Renal pelvis (tissue), 4 donors: ENCODE measurements around the gene TMEM233. TPM values are rescaled to one million over a fixed set of nuclear protein-coding genes. Genes with fewer than 3 reads are reported as not detected.
A peak's percentile ranks its signal among the peaks of the same experiment; 100 is the strongest.
"Not testable (repeated sequence)": the region's sequence is repeated elsewhere in the genome, so short reads cannot be mapped to it uniquely, and the experiment has no call there.

Source experiments
- DNase-seq: peaks from one replicate; pipeline ENCODE4 v3.0.0-alpha.2; 2013
- polyA plus RNA-seq, 3 donors: library from polyadenylated mRNA; unstranded; fragments of 120-200 nt; gene quantifications; one replicate each; pipeline ENCODE4 v1.2.1, GENCODE V29; 2013; ENCODE audit not compliant: insufficient read length in 3 of 3

The TMEM233 gene
- polyA plus RNA-seq, 3 donors = 1.4 to 2.0 (median 1.8) TPM

- no peak for DNase-seq
These were observed 59.1 kb downstream of the TMEM233 start for GRCh38 chr12:119652665-119653064.

- not testable (repeated sequence) for DNase-seq
These were observed 63.4 kb downstream of the TMEM233 start for GRCh38 chr12:119657001-119657400.

GRCh38 chr12:119658166-119658565 lies 64.6 kb downstream of the TMEM233 start:
- DNase-seq = not testable (repeated sequence)

- no peak for DNase-seq
These were observed 65.8 kb downstream of the TMEM233 start for GRCh38 chr12:119659289-119659897.

- no peak for DNase-seq
These were observed 66.5 kb downstream of the TMEM233 start for GRCh38 chr12:119660076-119660475.

- no peak for DNase-seq
These were observed 68.3 kb downstream of the TMEM233 start for GRCh38 chr12:119661882-119662281.

- DNase-seq = no peak
These were observed 71.1 kb downstream of the TMEM233 start for GRCh38 chr12:119664642-119665041.

- no peak for DNase-seq
These were observed 71.8 kb downstream of the TMEM233 start for GRCh38 chr12:119665164-119665929.

- no peak for DNase-seq
These were observed 72.7 kb downstream of the TMEM233 start for GRCh38 chr12:119666226-119666795.

- no peak for DNase-seq
These were observed 73.5 kb downstream of the TMEM233 start for GRCh38 chr12:119666900-119667576.

GRCh38 chr12:119667577-119668323 lies 74.2 kb downstream of the TMEM233 start, which contains the start of gene PRKAB1:
PRKAB1 (plus strand) TSS chr12:119668133; CDS start chr12:119668245, 112 bp downstream.
- DNase-seq = peak; percentile 95

GRCh38 chr12:119668324-119668841 lies 74.8 kb downstream of the TMEM233 start:
- DNase-seq = no peak

- DNase-seq = no peak
These were observed 76.3 kb downstream of the TMEM233 start for GRCh38 chr12:119669744-119670472.

- no peak for DNase-seq
These were observed 77.5 kb downstream of the TMEM233 start for GRCh38 chr12:119671070-119671469.

GRCh38 chr12:119672194-119672593 lies 78.6 kb downstream of the TMEM233 start:
- DNase-seq = no peak

GRCh38 chr12:119673634-119674033 lies 80.1 kb downstream of the TMEM233 start:
- no peak for DNase-seq

- no peak for DNase-seq
These were observed 81.0 kb downstream of the TMEM233 start for GRCh38 chr12:119674560-119674959.

- DNase-seq = no peak
These were observed 82.4 kb downstream of the TMEM233 start for GRCh38 chr12:119676022-119676421.

GRCh38 chr12:119676573-119676972 lies 83.0 kb downstream of the TMEM233 start:
- DNase-seq = no peak

GRCh38 chr12:119678459-119678858 lies 84.9 kb downstream of the TMEM233 start:
- no peak for DNase-seq

GRCh38 chr12:119679081-119679480 lies 85.5 kb downstream of the TMEM233 start:
- DNase-seq = no peak
